NK-92 treated with Interleukin-12 subunit alpha and Interleukin-12 subunit beta, amount 100 ng/mL, for 24 hours (cell line): ENCODE results near the gene FAM120B.

ENCODE experiments used
- DNase-seq: peaks from one replicate; lab custom pipeline; 2025; lab: John Stamatoyannopoulos, UW

The FAM120B gene

DNA sequence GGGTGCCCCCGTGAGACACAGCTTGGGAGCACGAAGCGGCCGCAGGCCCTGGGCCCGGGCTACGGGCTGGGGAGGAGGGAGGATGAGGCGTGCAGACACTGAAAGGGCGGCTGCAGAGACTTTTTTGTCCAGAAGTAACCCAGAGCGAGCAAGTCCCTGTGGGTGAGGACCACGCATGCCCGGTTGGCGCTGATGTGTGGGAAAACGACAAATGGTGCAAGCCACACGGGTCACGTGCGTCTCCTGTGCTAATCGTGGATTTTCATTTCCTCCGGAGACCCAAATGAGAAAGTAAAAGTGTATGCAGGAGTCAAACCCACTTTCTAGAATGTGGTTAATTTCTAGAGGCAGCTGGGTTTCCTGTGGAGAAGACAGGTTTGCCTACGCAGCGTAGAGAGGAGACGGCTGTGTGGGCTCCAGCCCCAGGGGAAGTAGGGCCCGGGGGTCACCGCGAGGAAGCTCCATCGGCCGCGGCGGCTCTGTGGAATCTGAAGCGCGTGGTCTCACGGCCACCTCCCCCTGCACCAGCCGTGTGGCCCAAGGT, 34.7 kb upstream of the FAM120B start:
- no peak for DNase-seq

DNA sequence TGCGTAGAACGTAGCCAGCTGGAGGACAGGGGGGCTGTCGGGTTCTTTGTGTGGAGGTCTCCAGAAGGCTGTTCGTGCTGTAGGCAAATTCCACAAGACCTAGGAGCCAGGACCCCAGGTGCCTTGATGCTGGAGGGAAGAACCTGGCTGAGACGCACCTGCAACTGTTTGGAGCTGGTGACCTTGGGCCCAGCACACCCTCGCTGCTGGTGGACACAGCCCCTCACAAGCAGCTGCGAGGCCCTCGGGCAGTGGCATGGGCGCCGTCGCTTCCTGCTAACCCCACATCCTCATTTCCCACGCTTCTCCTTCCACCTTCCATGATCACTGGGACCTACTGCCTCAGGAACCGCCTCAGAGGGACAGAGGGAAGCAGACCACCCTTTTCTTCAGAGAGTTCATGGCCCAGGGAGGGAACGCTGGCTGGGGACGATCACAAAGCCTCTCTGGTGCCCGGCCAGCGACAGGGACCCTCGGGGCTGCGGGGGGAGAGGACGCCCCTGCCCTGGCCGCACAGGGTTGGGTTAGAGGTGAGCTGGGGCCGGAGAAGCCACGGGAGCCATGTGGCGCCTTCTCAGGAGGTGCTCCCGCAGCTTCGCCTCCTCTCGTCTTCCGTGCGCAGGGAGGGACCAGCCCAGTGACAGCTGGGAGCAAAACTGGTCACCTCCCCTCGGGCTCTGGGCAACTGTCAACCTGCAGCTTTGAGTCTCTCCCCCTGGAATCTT, 34.1 kb upstream of the FAM120B start:
- no peak for DNase-seq

- DNase-seq, result no peak
Observed at GRCh38 chr6:170273191-170273590, 33.4 kb upstream of the FAM120B start.

DNA sequence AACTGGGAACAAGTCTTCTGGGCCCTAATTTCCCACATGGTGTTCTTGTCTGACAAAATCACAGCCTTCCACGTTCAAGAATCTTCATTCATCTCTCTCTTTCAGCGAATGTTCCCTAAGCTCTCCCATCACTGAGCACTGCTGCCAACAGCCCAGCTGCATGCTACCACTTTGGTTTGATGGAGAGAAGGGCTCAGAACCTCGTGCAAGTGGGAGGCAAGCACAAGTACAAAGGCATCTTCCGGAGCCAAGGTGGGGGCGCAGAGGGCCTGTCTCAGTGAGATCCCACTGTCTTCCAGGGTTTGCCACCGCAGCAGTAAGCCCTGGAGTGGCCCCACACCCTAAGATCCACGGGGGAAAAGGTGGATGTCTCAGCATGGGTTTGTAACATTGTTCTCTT, 32.9 kb upstream of the FAM120B start:
- DNase-seq, result no peak

DNA sequence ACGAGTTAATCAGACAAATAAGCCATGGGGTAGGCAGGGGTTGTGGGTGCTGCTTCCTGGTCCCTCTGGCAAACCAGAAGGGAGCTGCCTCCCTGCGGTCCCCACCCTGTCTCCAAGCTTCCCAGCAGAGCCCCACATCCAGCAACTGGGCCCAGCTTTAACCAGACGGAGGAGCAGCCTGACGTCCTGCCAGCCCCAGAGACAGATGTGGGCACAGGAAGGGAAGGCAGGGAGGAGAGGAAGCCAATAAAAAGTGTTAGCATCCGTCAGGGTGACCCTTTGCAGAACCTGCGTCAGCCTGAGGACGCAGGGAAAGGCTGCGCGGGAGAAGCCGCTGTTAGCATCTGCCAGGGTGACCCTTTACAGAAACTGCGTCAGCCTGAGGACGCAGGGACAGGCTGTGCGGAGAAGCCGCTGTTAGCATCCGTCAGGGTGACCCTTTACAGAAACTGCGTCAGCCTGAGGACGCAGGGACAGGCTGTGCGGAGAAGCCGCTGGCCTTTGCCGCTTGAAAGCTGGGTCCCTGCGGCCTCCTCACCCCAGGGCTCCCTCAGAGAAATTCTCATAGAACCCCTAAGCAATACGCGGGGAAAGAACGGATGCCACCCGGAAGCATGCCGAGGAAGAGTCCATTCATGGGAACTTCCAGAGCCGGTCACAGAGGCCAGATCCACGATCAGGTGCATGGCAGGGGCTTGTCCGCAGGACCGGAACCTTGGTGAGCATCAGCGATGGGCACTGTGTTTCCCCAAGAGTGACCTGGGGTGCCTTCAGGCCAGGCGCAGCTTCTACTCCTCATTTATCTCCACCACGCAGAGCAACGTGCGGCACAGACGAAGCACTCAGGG, 31.6 kb upstream of the FAM120B start:
- DNase-seq, result no peak

DNA sequence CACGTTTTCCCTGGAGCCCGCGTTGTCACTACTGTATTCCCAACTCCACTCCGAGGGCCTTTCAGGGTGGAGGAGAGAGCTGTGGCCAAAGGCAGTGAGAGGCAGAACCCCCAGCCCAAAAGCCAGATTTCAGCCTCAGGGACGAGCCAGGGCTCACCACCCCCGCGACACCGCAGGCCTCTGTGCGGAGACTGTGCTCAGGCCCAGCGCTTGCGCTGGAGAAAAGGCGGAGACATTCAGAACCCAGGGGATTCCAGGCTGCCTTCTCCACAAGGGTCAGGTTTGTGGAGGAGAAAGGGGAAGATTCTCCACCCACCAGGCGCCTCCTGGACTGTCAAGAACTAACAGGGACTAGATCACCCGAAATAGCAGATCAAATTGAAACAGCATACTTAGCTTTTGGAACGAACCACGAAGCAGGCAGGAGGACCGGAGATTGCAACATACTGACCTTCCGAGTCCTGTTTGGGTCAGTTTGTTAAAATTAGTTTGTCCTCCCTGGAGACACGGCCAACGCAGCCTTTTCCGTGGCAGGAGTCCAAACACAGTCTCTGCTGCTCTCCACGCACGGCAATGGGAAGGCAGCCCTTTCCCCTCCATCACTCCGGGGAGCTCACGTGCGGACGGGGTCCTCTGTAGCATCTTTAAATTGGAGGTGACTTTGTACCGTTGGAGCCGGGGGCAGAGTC, 30.0 kb upstream of the FAM120B start:
- no peak for DNase-seq

DNA sequence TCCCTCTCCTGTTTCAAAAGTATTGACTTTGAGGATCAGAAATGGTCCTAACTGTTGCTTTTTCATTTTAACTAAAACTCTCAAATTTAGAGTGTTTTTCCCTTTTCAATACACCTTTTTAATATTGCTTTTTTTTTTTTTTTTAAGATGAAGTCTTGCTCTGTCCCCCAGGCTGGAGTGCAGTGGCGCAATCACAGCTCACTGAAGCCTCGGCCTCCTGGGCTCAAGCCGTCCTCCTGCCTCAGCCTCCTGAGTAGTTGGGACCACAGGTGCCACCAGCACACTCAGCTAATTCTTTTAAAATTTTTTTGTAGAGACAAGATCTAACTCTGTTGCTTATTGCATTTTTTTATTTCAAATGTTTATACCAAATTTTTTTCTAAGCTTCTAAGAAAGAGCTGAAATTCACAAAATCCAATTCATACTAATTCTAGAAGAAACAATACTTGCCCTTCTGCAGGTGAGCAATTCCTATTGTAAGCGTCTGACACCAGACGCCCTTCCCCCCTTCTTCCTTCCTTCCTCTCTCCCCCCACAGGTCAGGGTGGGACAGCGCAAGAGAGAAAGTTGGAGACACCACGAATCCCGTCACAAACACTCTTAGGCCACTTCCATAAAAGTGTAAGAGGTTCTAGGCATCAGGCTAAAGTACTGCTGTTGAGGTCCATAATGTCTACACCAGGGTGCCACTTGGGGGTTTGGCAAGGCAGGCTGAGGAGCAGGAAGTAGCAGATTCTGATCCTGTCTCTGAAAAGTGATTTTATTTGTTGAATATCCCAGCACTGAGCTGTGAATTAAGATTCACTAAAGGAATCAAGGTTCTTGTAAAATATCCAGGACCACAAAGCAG, 28.4 kb upstream of the FAM120B start:
- no peak for DNase-seq

GRCh38 chr6:170278743-170279094, 27.8 kb upstream of the FAM120B start:
- no peak for DNase-seq

DNA sequence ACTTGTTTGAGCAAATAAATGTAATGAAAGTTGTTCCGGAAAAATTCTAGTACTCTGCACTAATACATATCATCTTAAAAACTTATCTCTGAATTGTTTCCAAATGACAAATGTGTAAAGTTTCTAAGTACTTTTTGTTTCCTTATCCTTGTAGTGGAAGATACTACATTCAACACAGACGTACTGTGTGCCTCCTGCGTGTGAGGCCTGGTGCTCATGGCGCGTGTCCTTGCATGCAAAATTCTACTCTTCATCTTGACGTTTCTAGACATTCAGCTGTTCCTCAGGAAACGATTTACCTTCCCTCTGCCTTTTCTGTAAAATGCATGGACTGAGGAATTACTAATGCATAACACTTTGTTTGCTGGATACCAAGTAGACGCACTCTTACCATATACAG, 27.1 kb upstream of the FAM120B start:
- no peak for DNase-seq

GRCh38 chr6:170279977-170280688, 26.4 kb upstream of the FAM120B start:
- DNase-seq, result no peak

GRCh38 chr6:170280689-170281045, 25.9 kb upstream of the FAM120B start:
- no peak for DNase-seq

DNA sequence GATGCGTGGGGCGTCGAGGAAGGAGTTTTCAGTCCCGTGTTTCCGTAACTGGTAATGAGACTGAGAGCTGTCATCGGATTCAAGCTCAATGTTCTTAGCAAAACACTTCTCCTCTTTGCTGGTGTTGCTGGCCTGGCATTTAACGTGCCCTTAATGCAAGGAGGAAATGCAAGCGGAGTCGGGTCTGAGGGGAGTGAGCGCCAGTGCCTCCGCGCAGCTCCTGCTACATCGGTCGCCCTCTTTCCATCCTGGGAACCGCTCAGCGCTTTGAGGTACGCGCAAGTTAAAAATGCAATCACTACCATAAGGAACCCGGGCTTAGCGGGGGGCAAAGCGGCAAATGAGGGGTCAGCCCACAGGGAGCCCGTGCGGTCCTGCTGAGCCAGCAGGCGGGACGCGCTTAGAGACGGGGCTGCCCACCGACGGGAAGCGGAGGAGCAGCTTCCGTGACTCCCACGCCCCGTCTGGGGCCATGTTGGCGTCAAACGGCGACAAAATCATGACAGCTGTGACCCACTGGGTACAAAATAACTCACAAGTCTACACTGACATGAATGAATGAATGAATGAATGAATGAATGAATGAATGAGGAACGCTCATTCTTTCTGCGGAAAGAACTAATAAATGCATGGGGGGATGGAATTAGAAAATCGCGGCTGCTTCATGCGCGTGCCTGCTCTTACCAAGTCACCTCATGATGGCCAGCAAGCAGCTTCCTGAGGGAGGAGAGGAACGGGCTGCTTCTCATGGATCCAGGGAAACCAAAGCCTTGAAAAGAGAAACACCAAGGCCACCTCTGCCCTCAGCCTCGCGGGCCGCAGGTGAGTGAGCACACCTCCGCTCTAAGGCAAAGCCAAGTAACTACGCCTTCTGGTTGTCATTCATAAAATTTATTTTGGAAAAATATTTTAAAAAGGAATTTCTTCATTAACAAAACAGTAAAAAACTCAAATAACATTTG, 24.9 kb upstream of the FAM120B start:
- DNase-seq, result no peak

GRCh38 chr6:170282512-170283158, 23.9 kb upstream of the FAM120B start:
- no peak for DNase-seq

GRCh38 chr6:170283212-170284081, 23.1 kb upstream of the FAM120B start:
- no peak for DNase-seq

DNA sequence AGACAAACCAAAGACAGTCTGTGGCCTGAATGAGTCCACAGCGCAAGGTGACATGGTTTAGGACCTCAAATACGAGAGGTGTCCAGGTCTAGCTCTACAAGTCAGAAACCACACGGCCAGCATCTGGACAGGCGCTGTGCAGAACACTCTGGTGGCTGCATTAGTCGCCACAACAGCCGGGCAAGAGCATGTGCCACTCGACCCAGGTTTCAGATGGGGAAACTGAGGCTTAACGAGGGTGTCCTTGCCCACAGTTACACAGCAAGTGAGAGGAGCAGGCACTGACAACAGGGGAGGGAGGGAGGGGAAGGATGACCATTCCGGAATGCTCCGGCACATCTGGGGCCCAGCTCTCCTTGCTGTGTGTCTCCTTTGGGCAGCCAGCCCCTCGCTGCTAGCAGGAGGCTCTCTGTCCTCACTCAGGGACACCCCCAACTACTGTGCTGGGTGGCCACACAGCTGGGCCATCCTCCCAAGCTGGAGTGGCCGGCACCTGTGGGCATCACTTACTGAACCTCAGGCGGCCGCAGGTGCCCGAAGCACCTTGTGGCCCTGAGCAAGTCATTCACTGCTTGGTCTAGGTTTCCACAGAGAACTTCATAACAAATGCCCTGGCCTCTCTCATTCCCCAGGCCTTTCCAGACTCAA, 22.3 kb upstream of the FAM120B start:
- DNase-seq, result no peak

DNA sequence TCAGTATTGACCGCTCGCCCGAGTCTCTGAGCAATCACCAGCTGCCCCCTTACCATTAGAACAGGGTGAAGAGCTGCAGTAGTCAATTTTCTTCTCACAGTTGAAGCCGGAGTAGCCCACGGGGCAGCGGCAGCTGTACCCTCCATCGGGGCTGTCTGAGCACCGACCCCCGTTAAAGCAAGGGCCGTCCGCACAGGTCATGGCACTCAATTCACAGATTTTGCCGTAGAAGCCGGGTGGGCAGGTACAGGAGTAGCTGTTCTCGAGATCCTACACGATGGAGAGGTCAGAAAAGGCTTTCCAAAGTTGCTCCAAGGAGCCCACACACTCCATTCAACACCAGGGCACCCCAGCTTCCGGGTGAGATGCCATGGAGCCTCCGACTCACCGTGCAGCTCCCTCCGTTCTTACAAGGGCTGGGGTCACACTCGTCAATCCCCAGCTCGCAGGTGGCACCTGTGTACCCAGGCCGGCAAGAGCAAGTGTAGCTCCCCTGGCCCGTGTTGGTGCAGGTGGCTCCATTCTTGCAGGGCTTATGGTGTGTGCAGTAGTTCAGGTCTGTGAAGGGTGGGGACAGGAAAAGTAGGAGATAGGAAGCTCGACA, 21.6 kb upstream of the FAM120B start:
- no peak for DNase-seq

DNA sequence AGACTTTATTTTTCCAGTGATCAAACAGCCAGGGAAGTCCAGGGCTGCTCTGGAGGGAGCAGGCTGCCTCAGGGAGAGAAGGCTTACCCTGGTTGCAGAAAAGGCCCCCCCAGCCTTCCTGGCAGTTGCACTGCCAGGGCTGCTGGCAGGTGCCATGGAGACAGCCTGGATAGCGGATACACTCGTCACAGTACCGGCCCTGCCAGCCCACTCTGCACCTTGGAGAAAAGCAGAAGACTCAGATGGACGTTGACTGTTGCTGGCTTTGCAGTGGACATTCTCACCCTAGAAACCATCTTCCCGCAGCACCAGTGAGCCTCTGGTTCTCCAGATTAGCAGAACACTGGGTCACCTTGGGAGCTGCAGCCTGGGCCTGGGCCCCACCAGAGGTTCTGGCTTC, 21.1 kb upstream of the FAM120B start:
- DNase-seq, result no peak
